SU-DHL-6 (cell line): ENCODE data around the gene ZBBX.

Experiments
- EZH2phosphoT487 ChIP-seq: fragments of 200-600 bp; sonication (generic), shearing (Covaris generic); conservative IDR thresholded peaks from 2 replicates; pipeline ENCODE4 v1.6.1; 2018; ENCODE audit warnings: mild to moderate bottlenecking, antibody characterized with exemption, low read length, moderate library complexity, mixed read lengths
- TF ChIP-seq, protein P1 (sequence below): fragments of 200-600 bp; sonication (generic); IDR thresholded peaks from one replicate; pipeline ENCODE4 v1.5.1; 2017; ENCODE audit warnings: antibody characterized with exemption, mild to moderate bottlenecking, low read length, moderate library complexity; ENCODE audit not compliant: insufficient read depth, poor library complexity, severe bottlenecking

DNA sequence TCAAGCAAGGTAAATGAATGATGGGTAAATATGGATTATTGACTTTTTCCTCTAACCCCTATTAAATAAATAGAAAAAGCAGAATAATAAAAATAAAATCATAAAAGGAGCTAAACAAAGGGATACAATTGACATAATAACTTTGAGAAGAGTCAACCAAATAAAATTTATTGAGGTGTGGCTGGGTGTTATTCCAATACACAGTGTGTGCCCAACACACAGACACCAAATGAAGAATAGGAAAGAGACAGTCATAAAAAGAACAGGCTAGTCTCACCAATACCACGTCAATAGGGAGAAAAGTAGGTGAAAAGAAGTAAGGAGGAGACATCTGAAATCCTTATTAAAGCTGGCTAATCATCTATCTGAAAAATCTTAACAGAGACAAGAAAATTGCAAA lies 127.1 kb downstream of the ZBBX start:
- TF ChIP-seq, protein P1, sequence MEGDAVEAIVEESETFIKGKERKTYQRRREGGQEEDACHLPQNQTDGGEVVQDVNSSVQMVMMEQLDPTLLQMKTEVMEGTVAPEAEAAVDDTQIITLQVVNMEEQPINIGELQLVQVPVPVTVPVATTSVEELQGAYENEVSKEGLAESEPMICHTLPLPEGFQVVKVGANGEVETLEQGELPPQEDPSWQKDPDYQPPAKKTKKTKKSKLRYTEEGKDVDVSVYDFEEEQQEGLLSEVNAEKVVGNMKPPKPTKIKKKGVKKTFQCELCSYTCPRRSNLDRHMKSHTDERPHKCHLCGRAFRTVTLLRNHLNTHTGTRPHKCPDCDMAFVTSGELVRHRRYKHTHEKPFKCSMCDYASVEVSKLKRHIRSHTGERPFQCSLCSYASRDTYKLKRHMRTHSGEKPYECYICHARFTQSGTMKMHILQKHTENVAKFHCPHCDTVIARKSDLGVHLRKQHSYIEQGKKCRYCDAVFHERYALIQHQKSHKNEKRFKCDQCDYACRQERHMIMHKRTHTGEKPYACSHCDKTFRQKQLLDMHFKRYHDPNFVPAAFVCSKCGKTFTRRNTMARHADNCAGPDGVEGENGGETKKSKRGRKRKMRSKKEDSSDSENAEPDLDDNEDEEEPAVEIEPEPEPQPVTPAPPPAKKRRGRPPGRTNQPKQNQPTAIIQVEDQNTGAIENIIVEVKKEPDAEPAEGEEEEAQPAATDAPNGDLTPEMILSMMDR = no peak
- TF ChIP-seq EZH2phosphoT487 = no peak
